Natural killer cell (primary cell): ENCODE results near the gene LDLRAD4. TPM values are rescaled to one million over a fixed set of nuclear protein-coding genes. Genes with fewer than 3 reads are reported as not detected.

ENCODE experiments used
- ATAC-seq, 3 donors: fragments of 150-1000 bp in 2 of 3; fragments of 200-7000 bp in 1 of 3; cut with Tn5 transposase; 1 replicate in 1 of 3; 2 replicates in 2 of 3; pipeline ENCODE4 v1.10.0; 2021; ENCODE audit warnings: mild to moderate bottlenecking in 2 of 3, moderate library complexity in 2 of 3
- DNase-seq, 2 donors: peaks; one replicate each; pipeline versions ENCODE4 v3.0.0 to v3.0.0-alpha.2; 2013 to 2021; ENCODE audit warnings: mixed read lengths in 1 of 2
- H3K27ac ChIP-seq: one replicate; pipeline ENCODE4 v1.5.1; 2013; ENCODE audit warnings: mild to moderate bottlenecking, low read length
- H3K27me3 ChIP-seq: one replicate; pipeline ENCODE4 v1.6.1; 2013; ENCODE audit warnings: low read length; ENCODE audit not compliant: control insufficient read depth, insufficient read depth
- H3K36me3 ChIP-seq: one replicate; pipeline ENCODE4 v1.6.1; 2013; ENCODE audit warnings: low read length; ENCODE audit not compliant: control insufficient read depth, insufficient read depth
- H3K4me1 ChIP-seq: one replicate; pipeline ENCODE4 v1.6.1; 2013; ENCODE audit warnings: low read length; ENCODE audit not compliant: control insufficient read depth, insufficient read depth
- H3K4me3 ChIP-seq: one replicate; pipeline ENCODE4 v1.5.1; 2013; ENCODE audit warnings: low read length
- H3K9me3 ChIP-seq: one replicate; pipeline ENCODE4 v1.6.1; 2013; ENCODE audit warnings: low read length; ENCODE audit not compliant: control insufficient read depth, insufficient read depth
- H3K27ac Mint-ChIP-seq, 2 donors: one replicate each; pipeline ENCODE4 v1.8.0; 2022; ENCODE audit warnings: mild to moderate bottlenecking in 2 of 2, mixed read lengths in 2 of 2, moderate library complexity in 1 of 2
- H3K27me3 Mint-ChIP-seq, 2 donors: one replicate each; pipeline ENCODE4 v1.8.0; 2022; ENCODE audit warnings: low read depth in 2 of 2, mixed read lengths in 2 of 2
- H3K36me3 Mint-ChIP-seq: one replicate; pipeline ENCODE4 v1.8.0; 2022; ENCODE audit warnings: mixed read lengths
- H3K4me1 Mint-ChIP-seq, 2 donors: one replicate each; pipeline ENCODE4 v1.8.0; 2022; ENCODE audit warnings: mixed read lengths in 2 of 2
- H3K4me3 Mint-ChIP-seq: one replicate; pipeline ENCODE4 v1.8.0; 2022; ENCODE audit warnings: mild to moderate bottlenecking, moderate library complexity, mixed read lengths
- H3K9me3 Mint-ChIP-seq, 2 donors: one replicate each; pipeline ENCODE4 v1.8.0; 2022; ENCODE audit warnings: mixed read lengths in 2 of 2
- CTCF ChIP-seq: fragments of 200-600 bp; IDR thresholded peaks from one replicate; pipeline ENCODE4 v1.8.0; 2022; ENCODE audit warnings: antibody characterized with exemption
- WGBS: methylation state at CpG from one replicate; pipeline ENCODE4 v1.1.7; 2013; ENCODE audit warnings: missing lambda C conversion rate; ENCODE audit not compliant: insufficient coverage; 5-methylcytosine and 5-hydroxymethylcytosine counted together
- intact Hi-C: fragments of 100-400 bp; cut with micrococcal nuclease; formaldehyde crosslinking; loops from one replicate; pipeline ENCODE4 v1.14.2; 2022
- total RNA-seq, 4 donors: library from RNA; stranded (reverse); fragments of 120-200 nt in 1 of 4; gene quantifications; one replicate each; pipeline versions ENCODE4 v1.2.3 to v1.2.4, GENCODE V29; 2013 to 2022

LDLRAD4 gene
- total RNA-seq, 3 donors from 2014 or later (not counting 1 experiment from before 2014, with no cell fraction given), result 24.0 to 36.3 (median 29.2) TPM

GRCh38 chr18:13423352-13423751, 204.8 kb downstream of the LDLRAD4 start:
- Histone ChIP-seq H3K9me3 (no peaks in the 10 kb centered on the region), H3K4me1 (peaks cover 6% of the 10 kb centered on the region), H3K4me3 (no peak overlapping the region), H3K27me3 (no peaks in the 10 kb centered on the region), H3K27ac (no peak overlapping the region), H3K36me3 (no peaks in the 10 kb centered on the region)
- Mint-ChIP-seq H3K9me3 (no peaks in the 10 kb centered on the region), H3K4me3 (no peak overlapping the region), H3K4me1 (no peaks in the 10 kb centered on the region), H3K27me3 (no peaks in the 10 kb centered on the region), H3K27ac (no peak overlapping the region), H3K36me3 (no peaks in the 10 kb centered on the region)
- ATAC-seq (no peak), DNase-seq (no peak)
- intact Hi-C loops, result no loop called here
- TF ChIP-seq CTCF, result no peak
- 95% methylated on average over 9 of the region's 9 CpGs for WGBS

GRCh38 chr18:13424363-13424762, 205.8 kb downstream of the LDLRAD4 start:
- H3K27me3 ChIP-seq, result no peaks in the 10 kb centered on the region
- H3K27ac ChIP-seq, result no peak overlapping the region
- no peaks in the 10 kb centered on the region for H3K9me3 Mint-ChIP-seq
- H3K4me3 ChIP-seq, result no peak overlapping the region
- H3K27ac Mint-ChIP-seq, result no peak overlapping the region
- TF ChIP-seq CTCF, result no peak
- no peaks in the 10 kb centered on the region for H3K36me3 Mint-ChIP-seq
- H3K4me3 Mint-ChIP-seq, result no peak overlapping the region
- H3K27me3 Mint-ChIP-seq, result no peaks in the 10 kb centered on the region
- no peaks in the 10 kb centered on the region for H3K4me1 Mint-ChIP-seq
- H3K36me3 ChIP-seq, result no peaks in the 10 kb centered on the region
- DNase-seq, result no peak
- peaks cover 6% of the 10 kb centered on the region for H3K4me1 ChIP-seq
- ATAC-seq, result no peak
- no peaks in the 10 kb centered on the region for H3K9me3 ChIP-seq
- intact Hi-C loops, result no loop called here
- WGBS, result 95% methylated on average over 7 of the region's 7 CpGs

GRCh38 chr18:13425357-13426091, 207.0 kb downstream of the LDLRAD4 start:
- Mint-ChIP-seq H3K9me3 (no peaks in the 10 kb centered on the region), H3K27me3 (no peaks in the 10 kb centered on the region), H3K36me3 (no peaks in the 10 kb centered on the region), H3K27ac (no peak overlapping the region), H3K4me3 (no peak overlapping the region), H3K4me1 (no peaks in the 10 kb centered on the region)
- Histone ChIP-seq H3K27me3 (no peaks in the 10 kb centered on the region), H3K27ac (no peak overlapping the region), H3K4me3 (no peak overlapping the region), H3K36me3 (no peaks in the 10 kb centered on the region), H3K4me1 (peaks cover 6% of the 10 kb centered on the region), H3K9me3 (no peaks in the 10 kb centered on the region)
- ATAC-seq (no peak), DNase-seq (no peak)
- TF ChIP-seq CTCF, result no peak
- intact Hi-C loops, result no loop called here
- WGBS, result 77% methylated on average over 16 of the region's 16 CpGs

- intact Hi-C loops, result no loop called here
- DNase-seq (no peak), ATAC-seq (no peak)
- no peaks in the 10 kb centered on the region for H3K9me3 ChIP-seq
- Mint-ChIP-seq H3K9me3 (no peaks in the 10 kb centered on the region), H3K27me3 (no peaks in the 10 kb centered on the region), H3K4me3 (no peak overlapping the region), H3K4me1 (no peaks in the 10 kb centered on the region), H3K27ac (no peak overlapping the region), H3K36me3 (no peaks in the 10 kb centered on the region)
- no peak for TF ChIP-seq CTCF
- no peaks in the 10 kb centered on the region for H3K4me1 ChIP-seq
- no peaks in the 10 kb centered on the region for H3K36me3 ChIP-seq
- no peaks in the 10 kb centered on the region for H3K27me3 ChIP-seq
- no peak overlapping the region for H3K27ac ChIP-seq
- no peak overlapping the region for H3K4me3 ChIP-seq
- WGBS, result 93% methylated on average over 3 of the region's 3 CpGs
These were observed 208.8 kb downstream of the LDLRAD4 start for GRCh38 chr18:13427354-13427753.
